ACC112 (cell line): ENCODE measurements around the gene INHBC.
"Not testable (repeated sequence)": the region's sequence is repeated elsewhere in the genome, so short reads cannot be mapped to it uniquely, and the experiment has no call there.

Experiments used
- H2AFZ ChIP-seq: fragments of 200-600 bp; sonication (generic); one replicate; pipeline ENCODE4 v1.6.0; 2017; ENCODE audit warnings: antibody characterized with exemption, low read length; ENCODE audit not compliant: unreplicated experiment
- H3K27ac ChIP-seq: fragments of 200-600 bp; sonication (generic); 2 replicates; pipeline ENCODE4 v1.5.1; 2014; ENCODE audit warnings: low read depth, mild to moderate bottlenecking, antibody characterized with exemption, low read length, moderate library complexity
- H3K27me3 ChIP-seq: fragments of 200-600 bp; sonication (generic); 2 replicates; pipeline ENCODE4 v1.6.1; 2014; ENCODE audit warnings: mild to moderate bottlenecking, antibody characterized with exemption, low read length, moderate library complexity, mixed read lengths; ENCODE audit not compliant: insufficient read depth
- H3K36me3 ChIP-seq: fragments of 200-600 bp; sonication (generic); 2 replicates; pipeline ENCODE4 v1.6.1; 2016; ENCODE audit warnings: mild to moderate bottlenecking, antibody characterized with exemption, low read length, moderate library complexity, mixed read lengths; ENCODE audit not compliant: insufficient read depth
- H3K4me1 ChIP-seq: fragments of 200-600 bp; sonication (generic); one replicate; pipeline ENCODE4 v1.6.1; 2016; ENCODE audit warnings: low read length, mixed read lengths; ENCODE audit not compliant: insufficient read depth, unreplicated experiment, control insufficient read depth
- H3K4me3 ChIP-seq: fragments of 200-600 bp; sonication (generic); 2 replicates; pipeline ENCODE4 v1.5.1; 2014; ENCODE audit warnings: mild to moderate bottlenecking, low read depth, low read length
- H3K79me2 ChIP-seq: fragments of 200-600 bp; sonication (generic); one replicate; pipeline ENCODE4 v1.6.0; 2016; ENCODE audit warnings: low read length; ENCODE audit not compliant: control insufficient read depth, unreplicated experiment, insufficient read depth

The INHBC gene

DNA sequence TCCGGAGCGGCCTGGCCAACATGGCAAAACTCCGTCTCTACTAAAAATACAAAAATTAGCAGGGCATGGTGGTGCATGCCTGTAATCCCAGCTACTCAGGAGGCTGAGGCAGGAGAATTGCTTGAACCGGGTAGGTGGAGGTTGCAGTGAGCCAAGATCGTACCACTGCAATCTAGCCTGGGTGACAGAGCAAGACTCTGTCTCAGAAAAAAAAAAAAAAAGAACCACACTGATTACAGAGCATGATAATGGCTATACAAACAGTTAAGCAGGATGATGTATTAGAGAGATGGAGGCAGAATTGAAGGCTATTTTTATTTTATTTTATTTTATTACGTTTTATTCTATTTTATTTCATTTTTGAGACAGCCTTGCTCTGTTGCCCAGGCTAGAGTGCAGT, 9.8 kb downstream of the INHBC start:
- not testable (repeated sequence) for H3K4me1 ChIP-seq, H2AFZ ChIP-seq, H3K36me3 ChIP-seq, H3K27me3 ChIP-seq, H3K4me3 ChIP-seq, H3K27ac ChIP-seq, H3K79me2 ChIP-seq

DNA sequence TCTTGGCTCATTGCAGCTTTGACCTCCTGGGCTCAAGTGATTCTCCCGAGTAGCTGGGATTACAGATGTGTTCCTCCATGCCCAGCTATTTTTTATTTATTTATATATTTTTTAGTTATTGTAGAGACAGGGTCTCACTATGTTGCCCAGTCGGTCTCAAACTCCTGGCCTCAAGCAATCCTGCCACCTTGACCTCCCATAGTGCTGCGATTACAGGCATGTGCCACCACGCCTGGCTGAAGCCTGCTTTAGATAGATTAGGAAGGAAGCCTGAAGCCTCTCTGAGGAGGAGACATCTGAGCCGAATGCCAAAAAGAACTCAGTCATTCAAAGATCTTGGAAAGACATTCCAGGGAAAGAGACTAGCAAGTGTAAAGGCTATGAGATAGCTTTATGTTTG, 10.2 kb downstream of the INHBC start:
- H3K4me3 ChIP-seq, result no peak overlapping the region
- no peaks in the 10 kb centered on the region for H3K4me1 ChIP-seq
- no peaks in the 10 kb centered on the region for H3K27me3 ChIP-seq
- no peak overlapping the region for H3K27ac ChIP-seq
- no peaks in the 10 kb centered on the region for H3K36me3 ChIP-seq
- no peaks in the 10 kb centered on the region for H3K79me2 ChIP-seq
- no peak overlapping the region for H2AFZ ChIP-seq

DNA sequence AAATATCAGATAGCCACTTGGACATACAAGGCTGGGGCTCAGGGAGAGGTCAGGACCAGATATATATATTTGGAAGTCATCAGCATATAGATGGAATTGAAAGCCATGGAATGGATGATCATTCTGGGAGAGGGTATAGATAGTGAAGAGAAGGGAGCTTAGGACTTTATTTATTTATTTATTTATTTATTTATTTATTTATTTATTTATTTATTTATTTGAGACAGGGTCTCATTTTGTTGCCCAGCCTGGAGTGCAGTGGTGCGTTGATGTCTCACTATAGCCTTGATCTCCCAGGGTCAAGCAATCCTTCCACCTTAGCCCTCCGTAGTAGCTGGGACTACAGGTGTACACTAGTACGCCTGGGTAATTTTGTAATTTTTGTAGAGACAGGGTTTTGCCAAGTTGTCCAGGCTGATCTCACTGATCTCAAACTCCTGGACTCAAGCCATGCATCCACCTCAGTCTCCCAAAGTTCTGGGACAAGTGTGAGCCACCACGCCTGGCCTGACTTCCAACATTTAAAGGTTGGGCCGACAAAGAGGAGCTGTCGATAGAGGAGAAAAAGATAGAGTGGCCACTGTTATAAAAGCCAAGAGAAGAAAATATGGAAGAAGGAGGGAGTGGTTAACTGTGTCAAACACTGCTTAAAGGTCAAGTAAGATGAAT, 11.8 kb downstream of the INHBC start:
- Histone ChIP-seq H3K27ac (no peak overlapping the region), H3K36me3 (no peaks in the 10 kb centered on the region), H3K4me3 (no peak overlapping the region), H2AFZ (no peak overlapping the region), H3K79me2 (no peaks in the 10 kb centered on the region), H3K27me3 (no peaks in the 10 kb centered on the region), H3K4me1 (no peaks in the 10 kb centered on the region)

DNA sequence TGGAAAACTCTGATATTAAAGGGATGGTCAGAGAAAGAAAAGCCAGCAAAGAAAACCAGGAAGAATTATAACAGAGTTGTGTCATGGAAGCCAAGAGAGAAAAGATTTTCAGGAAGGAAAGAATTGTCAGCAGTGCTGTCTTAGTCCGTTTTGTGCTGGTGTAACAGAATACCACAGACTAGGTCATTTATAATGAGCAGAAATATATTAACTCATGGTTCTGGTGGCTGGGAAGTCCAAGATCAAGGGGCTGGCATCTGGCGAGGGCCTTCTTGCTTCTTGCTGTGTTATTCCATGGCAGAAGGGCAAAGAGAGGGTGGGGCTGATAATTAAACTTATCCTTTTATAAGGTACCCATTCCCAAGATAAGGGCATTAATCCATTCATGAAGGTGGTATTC, 14.1 kb downstream of the INHBC start:
- Histone ChIP-seq H3K4me3 (no peak overlapping the region), H3K4me1 (peaks cover 6% of the 10 kb centered on the region), H2AFZ (no peak overlapping the region), H3K36me3 (no peaks in the 10 kb centered on the region), H3K79me2 (no peaks in the 10 kb centered on the region), H3K27me3 (no peaks in the 10 kb centered on the region), H3K27ac (no peak overlapping the region)

DNA sequence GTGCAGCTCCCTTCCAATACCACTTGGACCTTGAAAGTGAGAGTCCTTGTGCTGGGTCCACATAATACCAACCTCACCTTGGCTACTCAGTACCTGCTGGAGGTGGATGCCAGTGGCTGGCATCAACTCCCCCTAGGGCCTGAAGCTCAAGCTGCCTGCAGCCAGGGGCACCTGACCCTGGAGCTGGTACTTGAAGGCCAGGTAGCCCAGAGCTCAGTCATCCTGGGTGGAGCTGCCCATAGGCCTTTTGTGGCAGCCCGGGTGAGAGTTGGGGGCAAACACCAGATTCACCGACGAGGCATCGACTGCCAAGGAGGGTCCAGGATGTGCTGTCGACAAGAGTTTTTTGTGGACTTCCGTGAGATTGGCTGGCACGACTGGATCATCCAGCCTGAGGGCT, 14.8 kb downstream of the INHBC start:
- no peak overlapping the region for H2AFZ ChIP-seq
- no peak overlapping the region for H3K27ac ChIP-seq
- H3K4me3 ChIP-seq, result no peak overlapping the region
- no peaks in the 10 kb centered on the region for H3K79me2 ChIP-seq
- no peaks in the 10 kb centered on the region for H3K36me3 ChIP-seq
- H3K27me3 ChIP-seq, result no peaks in the 10 kb centered on the region
- peaks cover 6% of the 10 kb centered on the region for H3K4me1 ChIP-seq

DNA sequence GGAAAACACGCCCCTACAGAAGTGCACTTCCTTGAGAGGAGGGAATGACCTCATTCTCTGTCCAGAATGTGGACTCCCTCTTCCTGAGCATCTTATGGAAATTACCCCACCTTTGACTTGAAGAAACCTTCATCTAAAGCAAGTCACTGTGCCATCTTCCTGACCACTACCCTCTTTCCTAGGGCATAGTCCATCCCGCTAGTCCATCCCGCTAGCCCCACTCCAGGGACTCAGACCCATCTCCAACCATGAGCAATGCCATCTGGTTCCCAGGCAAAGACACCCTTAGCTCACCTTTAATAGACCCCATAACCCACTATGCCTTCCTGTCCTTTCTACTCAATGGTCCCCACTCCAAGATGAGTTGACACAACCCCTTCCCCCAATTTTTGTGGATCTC, 15.5 kb downstream of the INHBC start:
- no peaks in the 10 kb centered on the region for H3K27me3 ChIP-seq
- H3K79me2 ChIP-seq, result no peaks in the 10 kb centered on the region
- H2AFZ ChIP-seq, result no peak overlapping the region
- no peaks in the 10 kb centered on the region for H3K36me3 ChIP-seq
- H3K4me3 ChIP-seq, result no peak overlapping the region
- H3K4me1 ChIP-seq, result peaks cover 9% of the 10 kb centered on the region
- no peak overlapping the region for H3K27ac ChIP-seq

DNA sequence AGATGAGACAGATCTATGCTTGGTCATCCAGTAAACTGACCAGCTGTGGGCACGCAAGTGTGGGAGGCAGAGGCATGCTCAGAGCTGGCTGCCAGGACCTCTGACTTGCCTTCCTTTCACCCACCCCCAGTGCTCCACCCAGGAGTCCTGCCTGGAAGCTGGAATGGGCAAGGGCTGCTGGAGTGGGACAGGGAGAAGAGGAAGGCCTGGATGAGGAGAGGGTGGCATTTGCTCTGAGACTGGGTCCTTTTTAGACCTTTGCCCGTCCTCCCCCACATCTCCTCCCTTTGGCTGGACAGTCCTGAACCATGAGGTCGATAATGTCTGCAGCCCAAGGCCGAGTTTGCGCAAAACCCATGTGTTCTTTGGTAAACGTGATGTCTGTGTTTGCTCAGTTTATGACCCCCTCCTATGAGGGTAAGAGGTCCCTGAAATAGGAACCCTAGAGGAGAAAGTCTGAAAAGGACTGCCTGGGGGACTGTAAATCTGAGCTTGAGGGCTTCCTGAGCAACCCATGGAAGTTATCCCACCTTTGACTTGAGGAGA, 16.7 kb downstream of the INHBC start:
- Histone ChIP-seq H3K27ac (no peak overlapping the region), H3K27me3 (no peaks in the 10 kb centered on the region), H3K36me3 (no peaks in the 10 kb centered on the region), H3K79me2 (no peaks in the 10 kb centered on the region), H3K4me1 (peaks cover 9% of the 10 kb centered on the region), H2AFZ (no peak overlapping the region), H3K4me3 (no peak overlapping the region)

DNA sequence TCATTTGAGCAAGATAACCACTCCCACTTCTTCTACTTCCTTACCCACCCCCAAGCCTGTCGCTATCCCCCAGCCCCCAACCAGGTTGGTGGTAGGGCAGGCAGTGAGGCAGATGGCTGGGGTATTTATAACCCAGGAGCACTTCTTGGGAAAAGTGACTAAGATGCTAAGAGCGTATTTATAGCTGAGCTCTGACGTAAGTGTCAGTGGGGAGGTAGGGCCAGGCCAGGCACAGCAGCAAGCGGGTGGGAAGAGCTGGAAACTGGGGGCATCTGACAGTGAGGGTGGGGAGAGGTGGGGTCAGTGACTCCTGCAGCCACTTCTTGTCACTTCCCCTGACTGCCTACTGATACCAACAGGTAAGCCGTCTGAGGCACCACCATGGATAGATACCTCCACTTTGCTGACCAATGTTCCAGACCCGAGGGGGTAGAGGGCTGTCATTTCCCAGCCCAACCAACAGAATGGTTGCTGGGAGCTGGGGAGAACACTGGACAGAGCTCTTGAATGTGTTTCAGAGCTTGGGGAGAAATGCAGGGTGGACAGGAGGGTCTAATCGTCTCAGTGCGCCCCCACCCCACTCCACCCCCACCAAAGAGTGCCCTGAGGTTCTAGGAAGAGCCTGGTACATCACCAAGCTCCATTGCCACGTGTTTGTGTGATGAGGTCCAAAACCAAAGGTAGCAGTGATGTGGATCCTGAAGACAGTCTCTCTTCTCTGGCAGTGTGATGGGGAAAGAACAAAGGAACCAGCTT, 17.8 kb downstream of the INHBC start:
- Histone ChIP-seq H2AFZ (no peak overlapping the region), H3K27ac (no peak overlapping the region), H3K27me3 (no peaks in the 10 kb centered on the region), H3K79me2 (no peaks in the 10 kb centered on the region), H3K4me1 (peaks cover 9% of the 10 kb centered on the region), H3K36me3 (no peaks in the 10 kb centered on the region), H3K4me3 (no peak overlapping the region)

DNA sequence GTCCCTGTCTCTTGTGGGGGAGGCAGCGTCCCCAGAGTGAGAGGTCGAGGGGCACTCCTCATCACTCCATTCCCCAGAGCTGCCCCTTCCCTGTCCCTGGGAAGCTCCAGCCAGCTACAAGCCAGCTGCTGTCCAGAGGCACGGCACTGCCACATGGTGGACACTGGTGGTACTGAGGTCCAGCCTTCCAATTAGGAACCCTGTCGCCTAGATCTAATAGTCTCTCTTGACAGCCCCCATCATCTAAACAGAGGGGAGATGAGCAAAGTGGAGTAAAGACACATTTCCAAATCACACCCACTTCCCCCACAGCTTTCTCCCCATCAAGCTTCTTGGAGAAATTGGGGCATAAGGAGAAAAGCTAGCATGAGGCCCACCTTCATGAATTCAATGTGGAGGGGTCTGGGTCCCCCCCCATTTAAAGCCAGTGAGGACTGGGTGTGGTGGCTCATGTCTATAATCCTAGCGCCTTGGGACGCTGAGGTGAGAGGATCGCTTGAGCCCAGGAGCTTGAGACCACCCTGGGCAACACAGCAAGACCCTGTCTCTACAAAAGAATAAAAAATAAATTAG, 18.4 kb downstream of the INHBC start:
- H3K4me3 ChIP-seq, result no peak overlapping the region
- H3K36me3 ChIP-seq, result no peaks in the 10 kb centered on the region
- no peaks in the 10 kb centered on the region for H3K79me2 ChIP-seq
- no peaks in the 10 kb centered on the region for H3K27me3 ChIP-seq
- H3K27ac ChIP-seq, result no peak overlapping the region
- H2AFZ ChIP-seq, result no peak overlapping the region
- H3K4me1 ChIP-seq, result peaks cover 12% of the 10 kb centered on the region

DNA sequence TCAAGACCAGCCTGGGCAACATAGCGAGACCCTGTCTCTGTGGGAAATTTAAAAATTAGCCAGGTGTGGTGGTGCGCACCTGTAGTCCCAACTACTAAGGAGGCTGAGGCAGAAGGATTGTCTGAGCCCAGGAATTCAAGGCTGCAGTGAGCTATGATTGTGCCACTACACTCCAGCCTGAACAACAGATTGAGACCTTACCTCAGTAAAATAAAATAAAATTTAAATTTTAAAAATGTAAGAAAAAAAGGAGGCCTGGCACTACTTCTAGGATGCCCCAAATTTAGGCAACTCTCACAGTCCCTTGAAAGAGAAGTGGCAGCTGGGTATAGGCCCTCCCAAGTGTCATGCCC, 19.6 kb downstream of the INHBC start:
- Histone ChIP-seq H3K27me3 (no peaks in the 10 kb centered on the region), H3K27ac (no peak overlapping the region), H3K36me3 (no peaks in the 10 kb centered on the region), H3K4me1 (peaks cover 21% of the 10 kb centered on the region), H3K79me2 (no peaks in the 10 kb centered on the region), H2AFZ (no peak overlapping the region), H3K4me3 (no peak overlapping the region)
